ENCODE results near the gene ZC3H12C.

Gene ZC3H12C

GRCh38 chr11:110076371-110076965 lies 16.7 kb upstream of the ZC3H12C start:
- DNase-seq (ENCODE audit: low read depth in 2 of 2): peak; percentile 46 to 47

DNA sequence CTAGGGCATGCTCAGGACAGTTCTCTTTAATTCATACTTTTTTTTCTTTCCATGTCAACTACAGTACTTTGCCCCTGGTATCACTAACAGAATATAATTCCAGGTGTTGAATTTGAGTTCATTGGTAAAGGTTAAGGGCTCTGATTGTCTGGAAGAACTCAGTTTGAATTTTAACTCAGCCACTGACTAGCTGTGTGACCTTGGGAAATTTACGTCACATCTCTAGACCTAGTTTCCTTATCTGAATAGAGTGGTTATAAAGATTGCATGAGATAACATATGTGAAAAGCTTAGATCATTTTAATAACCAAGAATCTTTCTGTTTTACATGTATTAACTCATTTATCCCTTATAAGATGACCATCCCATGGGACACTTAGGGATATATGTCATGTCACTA lies 15.8 kb upstream of the ZC3H12C start:
- DNase-seq (ENCODE audit: low read depth in 2 of 2): no peak

DNA sequence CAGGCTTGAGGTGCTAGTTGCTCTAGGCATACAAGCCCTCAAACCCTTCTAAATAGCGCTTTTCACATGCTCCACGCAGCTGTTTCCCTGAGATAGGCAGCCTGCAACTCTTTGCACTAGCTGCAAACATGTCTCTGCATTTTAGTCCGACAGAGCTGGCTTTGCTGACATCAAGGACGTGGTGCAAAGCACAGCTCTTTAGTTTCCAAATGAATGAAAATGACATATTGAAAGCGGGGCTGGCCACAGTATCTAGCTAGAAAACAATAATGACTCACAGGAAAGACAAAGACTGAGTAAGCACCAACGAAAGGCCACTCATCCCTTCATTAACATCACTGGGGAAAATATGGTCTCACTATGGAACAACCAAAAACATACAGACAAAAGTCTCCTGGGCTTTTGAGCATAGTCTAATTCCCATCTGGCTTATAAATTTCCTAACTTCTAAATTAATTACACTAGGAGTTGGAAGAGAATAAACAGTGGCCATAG lies 15.3 kb upstream of the ZC3H12C start:
- peak; percentile 40 to 45 for DNase-seq (ENCODE audit: low read depth in 2 of 2)

- DNase-seq (ENCODE audit: low read depth in 2 of 2): no peak
Observed at GRCh38 chr11:110078923-110079544, 14.2 kb upstream of the ZC3H12C start.

- DNase-seq (ENCODE audit: low read depth in 2 of 2): no peak
Observed at GRCh38 chr11:110079726-110080125, 13.5 kb upstream of the ZC3H12C start.

DNA sequence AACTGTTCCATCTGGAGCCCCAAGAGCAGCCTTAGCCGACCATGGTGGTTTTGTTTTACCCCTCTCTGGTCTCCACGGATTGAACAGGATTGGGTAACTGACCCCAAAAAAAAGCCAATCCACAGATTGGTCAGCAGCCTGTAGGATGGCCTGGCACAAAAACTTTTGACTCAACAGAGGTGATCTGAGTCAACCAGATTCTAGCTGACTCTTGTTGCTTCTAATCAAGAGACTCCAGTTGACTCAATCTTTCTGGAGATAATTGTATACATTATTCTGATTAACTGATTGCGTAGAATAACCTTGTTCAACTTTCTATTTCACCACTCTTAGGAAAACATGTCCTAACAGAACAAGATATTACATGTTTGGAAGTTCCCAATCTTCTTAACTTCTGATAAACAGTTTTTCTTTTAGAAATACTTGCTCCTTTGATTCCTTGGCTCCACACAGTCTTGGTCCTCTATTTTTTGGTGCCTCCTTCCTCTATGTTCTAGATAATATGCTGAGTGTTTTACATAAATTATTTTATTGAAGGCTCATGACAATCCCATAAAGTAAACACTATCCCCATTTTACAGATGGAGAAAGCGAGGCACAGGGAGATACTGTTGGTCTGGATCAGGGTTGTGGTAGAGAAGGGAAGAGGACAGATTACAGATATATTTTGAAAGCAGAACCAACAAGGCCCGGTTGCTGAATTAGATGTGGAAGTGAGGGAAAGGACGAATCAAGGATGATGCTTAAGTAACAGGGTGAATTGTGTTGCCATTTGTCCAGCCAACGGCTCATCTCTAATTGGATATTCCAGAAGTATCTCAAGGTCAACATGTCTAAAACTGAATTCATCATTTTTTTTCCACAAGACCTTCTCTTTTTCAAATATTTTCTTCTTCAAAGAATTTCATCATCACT lies 11.5 kb upstream of the ZC3H12C start:
- DNase-seq (ENCODE audit: low read depth in 2 of 2): no peak

- DNase-seq (ENCODE audit: low read depth in 2 of 2): no peak
Observed at GRCh38 chr11:110082899-110083298, 10.3 kb upstream of the ZC3H12C start.

DNA sequence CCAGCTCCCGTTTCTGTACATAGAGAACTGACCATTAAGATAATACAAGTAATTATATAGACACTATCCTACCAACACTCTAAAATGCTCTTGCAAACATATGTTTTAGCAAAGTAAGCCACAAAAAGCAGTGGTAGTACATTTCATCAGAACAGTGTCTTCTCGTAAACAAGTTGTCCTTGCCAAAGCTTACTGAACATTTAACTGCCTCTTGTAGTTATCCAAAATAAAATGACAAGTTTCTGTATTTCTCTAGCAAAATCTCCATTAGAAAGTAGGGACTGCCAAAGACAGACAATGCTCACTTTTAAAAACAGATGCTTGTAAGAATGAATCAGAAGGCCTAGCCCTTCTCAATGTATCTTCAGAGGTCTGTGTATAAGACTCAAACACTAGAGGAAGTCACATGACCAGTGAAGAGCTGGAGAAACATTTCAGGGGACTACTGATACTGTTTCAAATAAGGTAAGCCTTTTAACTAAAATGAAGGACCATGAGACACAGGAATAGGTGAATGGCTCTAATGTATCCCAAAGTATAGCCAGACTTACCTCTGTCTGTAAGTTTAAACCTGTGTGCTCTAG lies 7.8 kb upstream of the ZC3H12C start:
- DNase-seq (ENCODE audit: low read depth in 2 of 2): no peak

DNA sequence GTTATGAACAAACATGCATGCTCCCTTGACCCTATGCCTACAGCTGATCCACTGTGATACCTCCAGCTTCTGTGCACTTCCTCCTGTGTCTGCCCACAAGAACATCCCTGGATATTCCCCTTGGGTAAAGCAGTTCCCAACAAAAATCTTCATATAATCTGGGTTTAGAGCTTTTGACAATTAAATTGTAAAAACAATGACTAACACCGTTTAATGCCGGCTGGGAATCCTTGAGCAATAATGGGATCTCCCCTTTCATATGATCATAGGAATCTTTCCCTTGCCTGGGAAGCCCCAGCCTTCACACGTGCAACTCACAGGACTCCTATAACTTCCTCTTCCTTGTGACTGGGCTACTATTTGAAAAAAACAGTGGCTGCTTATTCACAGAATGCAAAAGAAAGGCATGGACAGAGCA lies 6.3 kb upstream of the ZC3H12C start:
- peak; percentile 50 to 59 for DNase-seq (ENCODE audit: low read depth in 2 of 2)

DNA sequence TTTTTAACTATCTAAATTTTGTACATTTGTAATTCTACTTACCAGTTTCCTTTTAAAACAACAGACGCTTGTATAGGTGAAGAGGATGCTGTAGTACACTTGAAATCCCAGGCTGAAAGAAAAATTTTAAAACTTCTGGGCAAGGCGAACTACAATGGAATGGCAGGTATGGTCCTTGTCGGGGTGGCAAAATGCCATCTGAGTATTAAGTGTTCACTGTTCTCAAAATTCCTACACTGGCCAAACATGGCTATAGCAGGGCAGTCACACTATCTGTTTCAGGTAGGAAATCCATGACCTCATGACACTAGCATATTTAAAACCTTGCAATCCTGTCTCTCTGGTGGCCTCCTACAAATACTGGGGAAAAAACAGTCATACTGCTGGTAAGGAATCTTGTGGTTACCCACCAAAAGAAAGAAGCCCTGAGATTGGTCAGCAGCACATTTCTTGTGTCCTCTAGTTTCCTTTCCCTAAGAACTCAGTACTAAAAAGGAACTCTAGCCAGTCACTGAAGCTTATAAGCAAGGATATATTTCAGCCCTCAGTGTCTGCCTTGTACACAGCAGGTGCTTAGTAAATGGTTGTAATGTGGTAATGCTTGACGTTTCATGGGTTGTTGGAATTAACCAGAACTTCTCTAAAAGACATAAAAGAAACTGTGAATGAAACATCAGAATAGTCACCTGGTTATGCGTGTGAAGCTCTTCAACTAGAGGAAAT lies 5.2 kb upstream of the ZC3H12C start:
- DNase-seq (ENCODE audit: low read depth in 2 of 2): peak; percentile 42 to 53

DNA sequence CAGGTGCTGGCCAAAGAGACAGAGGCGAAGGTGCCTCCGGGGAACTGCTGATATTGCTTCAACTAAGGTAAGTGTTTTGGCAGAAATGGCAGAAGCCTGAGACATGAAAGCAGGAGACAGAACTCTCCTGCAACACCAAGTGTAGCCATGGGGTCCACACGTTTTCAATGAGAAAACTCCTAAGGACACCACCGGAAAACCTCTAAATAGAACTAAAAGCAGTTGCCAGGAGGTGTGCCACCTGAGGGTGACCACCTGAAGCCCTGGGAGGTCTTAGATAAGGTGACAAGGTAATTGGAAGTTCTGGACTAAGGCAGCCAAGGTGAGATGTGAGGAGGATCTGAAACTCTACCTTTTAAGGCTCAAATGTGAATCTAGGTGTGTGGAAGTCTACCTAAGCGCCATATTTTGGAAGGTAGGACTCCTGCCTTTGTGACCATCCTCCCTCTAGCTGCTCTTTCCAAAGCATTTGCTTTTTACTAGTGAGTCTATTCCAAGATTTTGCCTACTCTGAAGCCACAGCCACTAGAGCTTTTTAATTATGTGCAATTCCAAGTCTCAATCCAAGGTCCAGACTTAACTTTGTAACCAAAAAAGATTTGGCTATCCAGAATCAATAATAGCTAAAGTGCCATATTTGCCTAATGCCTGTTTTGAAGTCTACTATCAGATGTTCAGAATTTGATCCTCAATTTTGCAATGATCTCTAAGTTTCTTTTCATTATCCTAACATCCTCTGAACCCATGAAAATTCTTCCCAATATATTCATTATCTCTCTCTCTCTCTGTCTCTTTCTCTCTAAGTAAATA lies 4.5 kb upstream of the ZC3H12C start:
- DNase-seq (ENCODE audit: low read depth in 2 of 2): no peak

- DNase-seq (ENCODE audit: low read depth in 2 of 2): no peak
Observed at GRCh38 chr11:110089617-110090282, 3.4 kb upstream of the ZC3H12C start.

GRCh38 chr11:110090466-110091026 lies 2.6 kb upstream of the ZC3H12C start:
- DNase-seq (ENCODE audit: low read depth in 2 of 2): no peak

DNA sequence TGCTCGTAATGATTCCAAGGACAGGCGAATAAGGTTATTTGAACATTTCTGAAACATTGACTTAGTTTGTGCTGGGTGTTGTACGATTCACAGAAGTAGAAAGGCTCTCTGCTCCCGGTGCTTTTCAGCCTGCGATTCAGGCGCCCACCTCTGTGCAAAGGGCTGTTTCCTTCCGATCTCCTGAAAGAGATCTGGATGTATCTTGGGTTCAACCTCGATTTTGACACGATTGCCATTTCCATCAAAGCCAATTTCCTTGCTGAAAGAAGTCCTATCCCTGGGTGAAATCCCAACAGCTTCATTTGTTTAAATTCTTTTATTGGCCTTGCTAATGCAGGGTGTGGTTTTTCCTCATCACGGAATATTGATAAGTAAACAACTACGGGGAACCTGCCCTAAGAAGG lies 1.1 kb upstream of the ZC3H12C start:
- DNase-seq (ENCODE audit: low read depth in 2 of 2): no peak

DNA sequence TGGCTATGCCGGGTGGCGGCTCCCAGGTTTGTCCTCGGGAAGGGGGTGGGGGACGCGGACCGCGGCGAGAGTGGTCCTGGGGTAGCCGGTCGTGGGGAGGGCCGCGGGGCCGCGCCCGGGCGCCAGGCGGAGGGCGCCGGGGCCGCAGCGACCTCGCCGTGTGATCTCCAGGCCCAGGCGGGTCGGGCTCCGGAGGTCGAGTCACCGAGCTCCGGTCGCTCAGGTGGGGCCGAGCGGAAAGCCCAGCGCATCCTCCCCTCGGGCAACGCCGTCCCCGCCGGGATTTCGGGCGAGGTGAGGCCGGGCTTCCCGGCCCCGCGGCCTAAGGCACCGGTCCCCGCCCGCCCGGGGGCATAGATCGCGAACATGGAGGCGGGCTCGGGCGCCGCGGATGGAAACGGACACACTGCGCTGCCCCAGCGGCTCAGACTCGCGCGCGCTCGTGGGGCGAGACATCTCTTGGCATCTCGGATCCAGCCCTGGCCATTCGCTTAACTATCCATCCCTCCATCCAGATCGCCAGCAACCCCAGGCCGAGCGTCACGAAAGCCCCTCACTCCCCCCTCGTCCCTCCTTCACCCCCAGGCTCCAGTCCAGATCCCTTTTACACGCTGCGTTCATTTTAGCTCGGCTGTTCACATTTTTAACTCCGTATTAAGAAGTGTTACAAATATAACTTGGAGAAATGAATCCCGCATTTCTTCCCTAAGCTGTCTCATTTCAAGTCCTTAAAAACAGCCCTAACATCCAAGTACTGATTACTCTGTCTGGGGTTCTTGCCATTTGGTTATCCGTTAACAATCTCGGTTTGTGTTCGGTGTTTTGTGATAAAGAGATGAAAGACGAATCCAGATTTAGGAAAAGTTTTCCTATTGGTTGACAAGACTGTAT lies 460 bp downstream of the ZC3H12C start:
- no peak for DNase-seq (ENCODE audit: low read depth in 2 of 2)

DNA sequence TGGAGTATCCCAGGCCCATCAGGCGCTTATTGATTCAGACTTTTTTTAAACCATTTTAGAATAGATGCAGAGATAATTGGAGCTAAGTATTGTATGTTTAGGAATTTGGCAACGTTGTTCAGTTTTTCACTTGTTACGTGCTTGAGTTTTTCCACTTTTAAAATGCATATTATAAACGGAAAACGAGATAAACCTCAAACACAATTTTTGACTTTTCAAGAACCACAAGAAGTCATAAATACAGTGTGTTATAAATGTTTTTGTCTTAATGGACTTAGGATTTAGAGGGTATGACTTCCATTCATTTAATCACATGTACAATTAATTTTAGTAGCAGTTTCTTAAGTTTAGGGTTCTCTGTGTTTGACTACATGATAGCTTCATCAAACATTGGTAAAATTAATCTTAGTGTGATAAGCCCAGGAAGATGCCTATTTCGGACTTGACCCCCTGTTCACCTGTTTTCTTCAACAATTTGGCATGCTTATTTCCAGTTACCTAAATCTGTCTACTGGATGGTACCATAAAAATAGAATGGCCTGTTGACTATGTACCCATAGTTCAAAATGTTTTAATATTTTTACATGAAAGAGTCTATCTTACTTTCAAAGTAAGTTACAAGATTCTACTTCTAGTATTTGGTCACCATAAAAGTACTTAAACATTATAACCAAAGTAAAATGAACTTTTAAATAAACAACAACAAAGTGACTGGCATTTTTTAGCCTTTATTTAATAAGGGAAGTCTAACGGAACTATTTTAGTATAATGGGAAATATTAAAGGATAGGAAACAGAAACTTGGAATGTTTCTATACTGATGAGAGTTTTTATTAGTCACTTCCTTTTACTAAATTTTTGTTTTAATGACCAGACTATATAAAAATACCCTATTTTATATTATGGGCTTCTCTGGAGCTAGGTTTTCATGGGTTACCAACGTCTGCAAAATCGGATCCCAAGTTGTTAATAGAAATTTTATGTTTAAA lies 1.4 kb downstream of the ZC3H12C start:
- no peak for DNase-seq (ENCODE audit: low read depth in 2 of 2)

DNA sequence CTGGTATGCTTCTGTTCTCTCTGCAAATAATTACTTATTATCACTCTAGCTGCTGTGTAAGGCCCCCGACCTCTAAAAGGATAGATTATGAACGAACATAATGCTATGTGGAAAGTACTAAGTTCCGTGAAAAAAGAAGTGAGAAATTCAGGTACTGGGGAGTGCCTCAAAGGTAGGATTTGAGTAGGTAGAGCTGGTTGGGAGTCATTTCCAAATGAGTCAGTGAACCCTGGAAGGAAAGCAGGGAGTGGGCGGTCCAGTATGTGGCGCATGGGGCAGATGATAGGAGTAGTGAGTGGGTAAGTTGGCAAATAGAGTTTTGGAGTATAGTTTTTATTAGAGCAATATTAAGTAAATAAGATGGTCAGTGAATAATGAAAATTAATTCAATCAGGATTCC lies 2.4 kb downstream of the ZC3H12C start:
- DNase-seq (ENCODE audit: low read depth in 2 of 2): no peak

DNA sequence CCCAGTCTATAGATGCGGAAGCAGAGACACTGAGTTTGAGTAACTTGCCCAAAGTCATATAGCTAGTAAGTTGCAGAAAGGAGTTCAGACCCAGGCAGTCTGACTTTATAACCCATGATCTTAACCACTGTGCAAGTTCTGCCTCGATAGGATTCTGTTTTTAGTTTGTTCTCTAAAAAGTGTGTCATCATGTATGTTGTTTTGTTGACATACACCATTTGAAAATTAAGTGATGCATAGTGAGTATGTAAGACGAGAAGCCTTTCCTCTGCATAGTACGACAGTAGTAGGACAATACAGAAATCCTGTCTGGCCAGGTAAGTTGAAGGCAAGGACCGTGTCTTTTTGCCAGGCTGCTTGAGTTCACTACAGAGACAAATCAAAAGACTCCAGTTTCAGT lies 3.3 kb downstream of the ZC3H12C start:
- no peak for DNase-seq (ENCODE audit: low read depth in 2 of 2)

All from fibroblast of skin of left quadriceps (primary cell).